CD4-positive, alpha-beta T cell treated with Interleukin-12 subunit alpha and Interleukin-12 subunit beta, for 1 hour (primary cell): Measurements from ENCODE around the gene NUAK2.

Experiments used
- DNase-seq: peaks from one replicate; pipeline ENCODE4 v3.0.0-alpha.2; 2020

NUAK2 gene

DNA sequence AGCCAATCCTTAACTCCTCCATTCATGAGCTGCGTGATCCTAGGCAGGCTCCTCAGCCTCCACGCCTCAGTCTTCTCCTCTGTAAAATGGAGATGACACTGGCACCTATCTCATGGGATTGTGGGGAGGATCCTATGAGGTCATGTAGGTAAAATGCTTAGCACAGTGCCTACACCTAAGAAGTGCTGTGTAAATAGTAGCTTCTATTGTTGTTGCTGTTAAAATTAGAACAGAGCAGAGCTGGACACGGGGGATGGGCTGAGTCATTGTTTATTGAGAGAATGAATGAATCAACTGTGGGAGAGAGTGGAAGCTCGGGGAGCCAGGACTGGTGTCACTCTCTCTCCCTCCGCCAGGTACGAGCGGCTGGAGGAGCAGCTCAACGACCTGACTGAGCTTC is 50.8 kb downstream of the NUAK2 start:
- no peak for DNase-seq

DNA sequence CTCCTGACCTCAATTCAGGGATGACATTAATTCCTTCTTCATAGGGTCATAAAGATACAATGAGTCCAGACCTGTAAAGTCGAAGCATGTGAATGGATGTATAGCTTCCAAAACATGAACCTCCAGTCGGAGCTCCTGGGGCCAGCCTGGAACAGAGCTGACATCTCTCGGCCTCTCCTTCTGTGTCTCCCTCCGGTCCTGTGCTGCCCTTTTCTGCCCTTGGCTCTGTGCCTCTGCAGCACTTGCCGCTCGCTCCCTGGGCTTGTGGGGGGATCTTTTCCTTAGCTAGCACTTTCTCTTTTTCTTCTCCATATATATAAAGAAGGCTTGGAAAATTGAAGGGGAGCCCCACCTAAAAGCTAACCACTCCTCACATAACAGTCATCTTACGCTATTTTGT is 51.3 kb downstream of the NUAK2 start:
- no peak for DNase-seq

DNA sequence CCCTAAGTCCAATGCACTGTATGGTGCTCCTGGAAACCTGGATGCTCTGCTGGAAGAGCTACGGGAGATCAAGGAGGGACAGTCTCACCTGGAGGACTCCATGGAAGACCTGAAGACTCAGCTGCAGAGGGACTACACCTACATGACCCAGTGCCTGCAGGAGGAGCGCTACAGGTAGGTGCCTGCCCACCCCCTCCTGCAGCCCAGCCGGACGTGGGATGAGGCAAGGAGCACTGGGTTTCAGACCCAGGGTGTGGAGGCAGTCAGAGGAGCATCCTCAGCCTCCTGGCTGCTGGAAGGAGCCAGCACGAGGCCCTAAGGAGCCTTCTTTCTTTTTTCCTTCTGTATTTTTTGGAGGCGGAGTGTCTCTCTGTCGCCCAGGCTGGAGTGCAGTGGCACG is 51.8 kb downstream of the NUAK2 start:
- DNase-seq = no peak

DNA sequence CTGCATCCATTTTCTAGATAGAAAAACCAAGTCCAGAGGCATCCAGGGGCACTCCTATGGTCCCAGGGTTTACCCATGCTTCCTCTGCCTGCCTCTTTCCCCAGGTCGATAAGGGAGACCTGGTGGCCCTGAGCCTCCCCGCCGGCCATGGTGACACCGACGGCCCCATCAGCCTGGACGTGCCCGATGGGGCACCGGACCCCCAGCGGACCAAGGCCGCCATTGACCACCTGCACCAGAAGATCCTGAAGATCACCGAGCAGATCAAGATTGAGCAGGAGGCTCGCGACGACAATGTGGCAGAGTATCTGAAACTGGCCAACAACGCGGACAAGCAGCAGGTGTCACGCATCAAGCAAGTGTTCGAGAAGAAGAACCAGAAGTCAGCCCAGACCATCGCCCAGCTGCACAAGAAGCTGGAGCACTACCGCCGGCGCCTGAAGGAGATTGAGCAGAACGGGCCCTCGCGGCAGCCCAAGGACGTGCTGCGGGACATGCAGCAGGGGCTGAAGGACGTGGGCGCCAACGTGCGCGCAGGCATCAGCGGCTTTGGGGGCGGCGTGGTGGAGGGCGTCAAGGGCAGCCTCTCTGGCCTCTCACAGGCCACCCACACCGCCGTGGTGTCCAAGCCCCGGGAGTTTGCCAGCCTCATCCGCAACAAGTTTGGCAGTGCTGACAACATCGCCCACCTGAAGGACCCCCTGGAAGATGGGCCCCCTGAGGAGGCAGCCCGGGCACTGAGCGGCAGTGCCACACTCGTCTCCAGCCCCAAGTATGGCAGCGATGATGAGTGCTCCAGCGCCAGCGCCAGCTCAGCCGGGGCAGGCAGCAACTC is 52.5 kb downstream of the NUAK2 start:
- no peak for DNase-seq

DNA sequence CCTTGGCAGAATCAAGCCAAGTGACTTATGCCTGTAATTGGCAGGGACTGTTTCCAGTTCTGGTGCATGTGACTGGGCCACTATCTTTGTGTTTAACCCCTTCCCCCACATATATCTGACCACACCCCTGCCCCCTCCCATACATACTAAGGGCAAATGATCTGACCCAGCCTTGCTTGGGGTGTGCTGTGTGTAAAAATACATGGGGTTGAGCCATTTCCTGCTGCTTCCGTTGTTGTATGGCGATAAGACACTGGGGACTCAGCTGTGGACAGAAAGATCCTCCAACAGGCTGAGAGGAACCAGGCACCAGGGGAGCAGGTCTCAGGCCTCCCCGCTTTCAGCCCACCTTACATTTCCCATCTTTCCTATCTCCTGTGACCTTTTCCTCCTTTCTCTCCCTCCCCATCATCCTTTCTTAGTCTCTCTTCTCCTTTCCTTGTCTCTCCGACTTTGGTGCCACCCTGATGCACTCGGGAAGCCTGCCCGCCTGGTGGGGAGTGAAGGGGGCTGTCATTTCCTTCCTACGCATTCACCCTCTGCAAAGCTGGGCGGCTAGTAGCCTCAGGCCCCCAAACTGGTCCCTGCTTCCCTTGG is 54.1 kb downstream of the NUAK2 start:
- DNase-seq = no peak

DNA sequence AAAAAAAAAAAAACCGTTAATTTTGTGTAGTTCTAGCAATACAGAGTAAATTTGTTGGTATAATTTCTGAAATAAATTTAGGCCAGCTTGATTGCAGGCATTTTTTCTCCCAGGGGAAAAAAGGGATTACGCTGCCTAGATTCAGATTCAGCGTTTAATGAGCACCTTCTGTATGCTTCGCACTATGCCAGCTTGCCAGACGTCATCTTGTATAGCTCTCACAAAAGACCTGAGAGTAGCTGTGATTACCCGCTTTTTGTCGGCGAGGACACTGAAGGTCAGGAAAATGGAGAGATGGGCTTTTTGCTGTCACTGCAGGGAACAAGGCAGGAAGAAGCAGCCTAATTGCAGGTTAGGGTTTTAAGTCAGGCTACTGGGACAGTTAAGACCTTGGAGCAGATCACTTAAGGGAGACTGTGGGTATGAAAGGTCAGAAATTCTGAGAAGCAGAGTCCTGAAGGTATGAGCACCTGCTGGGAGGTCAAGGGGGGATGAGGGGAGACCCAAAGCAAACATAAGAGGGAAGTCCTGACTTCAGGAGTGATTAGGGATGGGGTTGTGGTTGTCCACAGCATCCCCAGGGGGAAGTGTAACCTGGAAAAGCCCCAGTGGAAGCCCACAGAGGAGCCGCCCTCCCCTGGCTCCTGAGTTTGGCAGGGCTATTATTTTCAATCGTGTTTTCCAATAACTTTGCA is 54.8 kb downstream of the NUAK2 start:
- DNase-seq = no peak

DNA sequence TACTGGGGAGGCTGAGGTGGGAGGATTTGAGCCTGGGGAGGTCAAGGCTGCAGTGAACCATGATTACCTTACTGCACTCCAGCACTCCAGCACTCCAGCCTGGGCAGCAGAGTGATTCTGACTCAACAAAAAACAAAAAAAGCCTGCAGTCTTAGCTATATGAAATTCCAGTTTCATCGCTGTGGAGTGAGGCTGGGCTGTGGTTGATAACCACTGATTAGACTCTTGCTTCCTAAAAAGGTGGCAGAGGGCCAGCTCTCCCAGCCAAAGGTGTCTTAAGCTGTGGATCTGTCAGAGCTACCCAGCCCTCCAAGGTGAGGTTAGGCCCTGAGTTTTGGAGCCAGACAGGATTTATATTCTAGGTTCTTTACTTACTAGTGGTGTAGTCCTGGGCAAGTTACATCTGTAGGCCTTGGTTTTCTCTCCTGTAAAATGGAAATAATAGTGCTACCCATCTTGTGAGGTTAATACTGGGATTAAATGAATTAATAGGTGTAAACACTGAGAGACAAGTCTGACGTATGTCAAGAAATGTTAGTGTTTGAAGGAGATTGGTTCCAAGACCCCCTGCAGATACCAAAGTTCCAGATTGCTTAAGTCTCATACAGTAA is 57.9 kb downstream of the NUAK2 start:
- no peak for DNase-seq

DNA sequence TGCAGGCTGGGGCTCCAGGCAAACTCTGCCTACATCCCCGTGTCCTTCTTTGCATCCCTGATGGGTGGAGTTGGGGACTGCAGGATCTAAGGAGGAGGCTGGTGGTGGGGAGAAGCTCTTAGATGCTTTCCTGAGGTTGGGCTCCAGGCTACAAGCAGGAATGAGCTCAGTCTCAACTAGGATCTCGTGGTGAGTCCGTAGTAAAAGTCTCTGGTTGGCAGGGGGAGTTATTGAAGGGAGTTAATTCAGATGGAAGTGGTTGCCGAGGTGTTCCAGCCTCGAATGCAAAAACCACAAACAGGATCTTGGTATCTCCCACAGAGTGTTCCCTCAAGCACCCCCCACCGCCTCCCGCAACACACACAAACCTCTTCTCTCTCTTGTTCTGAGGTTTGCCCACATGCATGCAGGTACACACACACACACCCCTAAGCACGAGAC is 58.8 kb downstream of the NUAK2 start:
- DNase-seq = no peak

DNA sequence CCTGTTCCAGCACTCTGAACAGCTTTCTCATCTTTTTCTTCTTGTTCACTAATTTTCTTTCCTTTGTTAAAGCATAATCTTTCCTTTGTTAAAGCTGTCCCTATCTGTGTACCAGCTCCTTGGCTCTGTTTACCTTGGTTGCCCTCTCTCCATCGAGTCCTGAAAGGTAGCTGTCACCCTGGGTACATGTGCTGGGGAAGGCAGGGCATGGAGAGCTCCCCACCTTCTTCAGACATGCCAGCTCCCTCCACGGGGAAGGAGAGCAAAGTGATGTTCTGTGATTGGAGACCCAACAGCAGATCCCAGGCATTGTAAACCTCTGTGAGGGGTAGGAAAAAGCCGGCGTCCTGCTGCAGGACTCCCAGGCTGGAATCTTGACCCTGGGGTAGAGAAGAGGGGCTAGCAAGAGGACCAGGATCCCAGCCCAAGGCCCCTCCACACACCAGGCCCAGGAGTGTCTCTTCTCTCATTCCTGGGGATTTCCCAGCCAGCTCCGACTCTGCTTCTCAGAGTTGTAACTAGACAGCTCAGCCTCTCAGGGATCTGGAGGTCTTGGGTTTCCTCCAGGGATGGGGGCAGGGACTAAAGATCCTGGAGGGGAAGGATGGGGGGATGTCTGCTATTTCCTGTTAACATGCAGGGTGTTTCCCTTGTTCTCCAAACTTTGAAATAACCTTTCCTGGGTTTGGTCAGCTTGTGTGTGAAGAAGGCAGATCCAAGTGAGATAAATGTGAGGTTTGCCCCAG is 59.4 kb downstream of the NUAK2 start:
- no peak for DNase-seq

DNA sequence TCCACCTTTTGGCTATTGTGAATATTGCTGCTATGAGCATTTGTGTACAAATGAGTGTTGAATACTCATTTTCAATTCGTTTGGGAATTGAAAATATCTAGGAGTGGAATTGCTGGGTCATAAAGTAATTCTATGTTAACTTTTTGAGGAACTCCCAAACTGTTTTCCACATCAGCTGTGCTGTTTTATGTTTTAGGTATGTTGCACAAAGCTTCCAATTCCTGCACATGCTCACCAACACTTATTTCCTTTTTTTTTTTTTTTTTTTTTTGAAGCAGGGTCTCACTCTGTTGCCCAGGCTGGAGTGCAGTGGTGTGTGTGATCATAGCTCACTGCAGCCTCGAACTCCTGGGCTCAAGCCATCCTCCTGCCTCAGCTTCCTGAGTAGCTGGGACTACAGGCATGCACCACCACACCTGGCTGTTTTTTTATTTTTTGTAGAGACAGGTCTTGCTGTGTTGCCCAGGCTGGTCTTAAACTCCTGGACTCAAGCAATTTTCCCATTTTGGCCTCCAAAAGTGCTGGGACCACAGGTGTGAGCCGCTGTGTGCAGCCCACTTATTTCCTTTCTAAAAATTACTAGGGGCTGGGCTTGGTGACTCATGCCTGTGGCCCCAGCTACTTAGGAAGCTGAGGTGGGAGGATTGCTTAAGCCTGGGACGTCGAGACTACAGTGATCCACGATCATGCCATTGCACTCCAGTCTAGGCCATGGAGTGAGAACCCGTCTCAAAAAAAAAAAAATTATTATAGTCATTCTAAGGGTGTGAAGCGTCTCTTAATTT is 60.4 kb downstream of the NUAK2 start:
- no peak for DNase-seq

DNA sequence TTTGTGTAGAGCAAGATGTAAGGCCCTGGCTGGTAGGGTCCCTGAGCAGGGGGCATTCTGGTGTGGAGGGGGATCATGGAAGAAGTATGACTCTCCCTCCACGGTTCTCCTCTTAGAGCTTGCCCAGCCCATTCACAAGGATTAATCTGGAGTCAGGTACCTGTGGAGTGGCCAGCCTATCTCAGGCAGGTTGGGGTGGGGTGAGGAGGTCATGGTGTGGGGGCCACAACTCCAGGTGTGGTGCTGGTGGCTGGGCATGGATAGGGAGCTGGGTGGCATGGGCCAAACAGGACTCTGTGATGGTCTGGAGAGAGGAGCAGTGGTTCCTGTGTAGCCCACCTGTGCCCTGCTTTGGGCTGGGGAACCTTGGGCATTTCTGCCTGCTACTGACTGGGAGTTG is 61.5 kb downstream of the NUAK2 start:
- no peak for DNase-seq

DNA sequence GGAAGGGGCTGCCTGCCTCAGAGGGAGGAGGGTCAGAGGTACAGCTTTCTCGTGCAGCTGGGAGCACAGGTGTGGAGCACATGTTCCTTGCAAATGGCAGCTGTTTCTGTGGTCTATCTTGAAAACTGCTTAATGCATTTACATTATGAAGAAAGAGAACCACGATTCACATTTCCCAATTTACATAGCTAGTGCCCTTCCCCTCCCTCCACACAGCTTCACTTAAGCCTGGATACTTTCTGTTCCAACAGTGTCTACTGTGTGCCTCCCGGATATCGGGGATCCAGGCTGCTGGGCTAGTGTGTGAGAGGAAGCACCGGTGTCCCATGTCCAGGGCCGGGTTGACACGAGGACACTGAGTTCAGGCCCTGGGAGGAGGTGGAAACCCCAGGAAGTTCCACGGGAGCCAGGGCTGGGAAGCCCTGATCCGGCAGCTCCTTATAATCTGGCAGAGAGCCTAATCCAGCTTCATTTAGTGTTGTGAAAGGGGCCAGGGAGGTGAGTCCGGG is 62.2 kb downstream of the NUAK2 start:
- no peak for DNase-seq

DNA sequence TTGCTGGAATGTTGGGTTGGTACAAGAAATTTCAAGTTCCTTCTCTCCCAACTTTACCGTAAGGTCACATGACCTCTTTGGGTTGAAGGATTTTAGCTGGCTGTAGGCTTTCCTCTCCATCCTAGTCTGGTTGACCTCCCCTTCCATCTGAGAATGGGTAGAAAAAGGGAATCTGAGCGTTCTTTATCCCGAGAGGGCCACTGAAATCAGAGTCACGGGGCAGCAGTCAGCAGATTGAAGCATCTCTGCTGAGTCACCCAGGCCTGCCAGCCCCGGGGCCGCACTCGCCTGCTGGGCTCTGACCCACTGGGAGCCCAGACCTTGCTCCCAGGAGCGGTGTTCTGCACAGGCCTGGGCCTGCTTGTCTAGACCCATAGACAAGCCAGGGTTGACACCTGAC is 62.8 kb downstream of the NUAK2 start:
- no peak for DNase-seq

DNA sequence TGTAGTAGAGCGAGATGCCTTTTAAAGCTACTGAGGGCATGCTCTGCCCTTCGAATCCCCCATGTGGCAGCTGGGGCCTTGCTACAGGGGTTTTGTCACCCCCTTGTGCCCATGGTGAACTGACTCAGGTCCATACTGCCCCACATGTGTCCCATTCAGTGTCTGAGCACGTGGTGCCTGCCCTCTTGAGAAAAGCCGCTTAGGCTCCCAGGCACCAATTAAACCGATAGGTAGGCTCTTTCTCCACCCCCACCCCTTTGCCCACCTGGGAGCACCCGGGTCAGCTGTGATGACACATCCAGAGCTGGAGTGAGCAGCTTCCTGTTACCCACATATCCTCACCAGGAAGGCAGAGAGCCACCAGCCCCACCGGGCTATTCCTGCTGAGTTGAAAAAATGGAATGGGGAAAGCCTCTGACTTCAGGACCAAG is 63.3 kb downstream of the NUAK2 start:
- no peak for DNase-seq

DNA sequence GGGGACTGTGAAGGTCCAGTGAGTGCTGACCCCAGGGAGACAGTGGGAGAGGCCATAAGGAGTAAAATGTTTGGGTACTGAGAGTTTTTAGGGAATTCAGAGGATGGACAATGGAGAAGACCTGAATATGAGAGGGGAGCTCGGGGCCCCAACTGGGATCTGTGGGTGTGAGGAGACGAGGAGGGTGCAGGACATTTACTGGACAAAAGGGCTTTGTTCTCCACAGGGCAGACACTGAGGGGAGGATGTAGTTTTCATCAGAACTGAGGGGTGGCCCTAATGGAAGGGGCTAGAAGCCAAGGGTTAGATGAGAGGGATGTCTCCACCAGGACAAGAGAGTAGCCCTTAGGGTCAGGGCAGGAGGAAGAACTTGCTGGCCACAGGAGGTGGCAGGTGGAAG is 63.8 kb downstream of the NUAK2 start:
- DNase-seq = no peak

DNA sequence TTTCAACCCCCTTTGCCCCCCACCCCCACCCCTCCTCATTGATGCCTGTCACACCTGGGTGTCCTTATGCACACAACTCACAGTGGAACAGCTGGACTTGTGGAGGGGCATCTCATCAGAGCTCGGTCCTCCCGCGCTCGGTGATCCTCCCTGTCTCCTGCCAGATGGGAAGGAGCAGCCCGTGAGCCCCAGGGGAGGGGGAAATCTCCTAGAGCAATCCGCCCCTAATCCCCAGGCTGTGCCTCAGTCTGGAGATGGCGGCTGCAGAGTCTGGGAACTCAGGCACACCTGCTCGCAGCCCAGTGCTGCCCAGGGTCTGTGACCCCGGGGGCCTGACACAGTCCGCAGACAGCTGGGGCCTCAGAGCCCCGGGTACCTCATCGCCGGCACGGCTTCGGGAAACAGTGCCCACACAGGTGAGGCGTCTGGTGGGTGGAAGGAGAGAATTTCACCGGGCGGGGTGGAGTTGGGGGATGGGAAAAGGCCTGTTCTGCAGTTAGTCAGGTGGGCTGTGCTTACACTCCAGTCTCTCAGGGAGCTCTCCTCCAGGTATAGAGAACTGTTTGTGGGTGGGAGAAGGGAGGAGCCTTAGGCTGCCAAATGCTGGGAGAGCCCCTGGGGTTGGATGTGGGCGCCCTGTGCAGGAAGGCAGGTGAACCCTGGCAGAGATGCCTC is 64.5 kb downstream of the NUAK2 start:
- DNase-seq = no peak

DNA sequence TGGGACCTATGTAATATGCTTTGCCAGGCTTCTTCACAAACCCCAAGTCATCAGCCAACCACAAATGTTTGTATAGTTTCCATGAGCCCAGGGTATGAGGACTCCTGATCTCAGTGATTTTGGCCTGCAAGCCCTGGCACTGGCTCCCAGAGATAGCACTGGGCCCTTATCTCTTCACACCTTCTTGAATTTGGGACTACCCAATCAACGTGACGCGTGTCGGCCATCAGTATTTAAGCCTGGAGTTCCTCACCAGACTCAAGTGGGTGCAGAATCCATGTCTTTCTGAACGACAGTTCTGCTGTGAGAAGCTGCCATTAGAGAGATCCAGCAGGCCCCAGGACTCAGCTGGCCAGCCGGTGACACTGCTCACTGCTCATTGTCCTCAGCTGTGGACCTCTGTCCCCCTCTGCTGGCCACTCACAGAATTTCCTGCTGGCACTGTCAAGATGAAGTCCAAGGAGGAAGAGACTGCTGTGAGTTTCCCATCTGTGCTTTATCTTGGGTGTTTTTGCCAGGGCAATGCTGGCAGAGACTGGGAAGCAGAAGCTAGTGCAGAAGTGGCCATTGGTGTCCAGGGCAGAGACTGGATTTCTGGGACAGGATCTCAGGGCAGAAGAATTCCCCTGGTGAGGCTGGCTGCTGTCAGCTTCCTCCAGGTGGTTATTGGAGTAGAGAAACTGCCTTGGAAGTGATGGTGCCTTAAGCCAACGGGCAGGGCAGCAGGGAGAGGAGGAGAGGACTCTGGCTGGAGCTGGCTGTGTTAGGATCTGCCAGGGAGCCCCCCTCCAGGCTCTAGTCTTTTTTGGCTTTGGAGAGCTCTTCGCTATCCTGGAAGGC is 65.4 kb downstream of the NUAK2 start:
- peak; percentile 86 for DNase-seq
